K562 (cell line): ENCODE results near the gene USP10. TPM values are rescaled to one million over a fixed set of nuclear protein-coding genes. Genes with fewer than 3 reads are reported as not detected.

ENCODE experiments used
- COPS2 ChIP-seq: fragments of 450-650 bp; conservative IDR thresholded peaks from 2 replicates; pipeline ENCODE4 v1.6.1; 2016; ENCODE audit warnings: mild to moderate bottlenecking, moderate library complexity
- FOS ChIP-seq: IDR thresholded peaks from 3 replicates; pipeline ENCODE4 v1.6.1; 2011; ENCODE audit not compliant: insufficient read length; ENCODE audit errors: extremely low read depth
- JUND ChIP-seq, 2 experiments: IDR thresholded peaks; 2 replicates in 1 of 2; 3 replicates in 1 of 2; pipeline ENCODE4 v1.6.1; 2011; ENCODE audit warnings: borderline replicate concordance in 2 of 2, low read depth in 2 of 2, low read length in 2 of 2, improper control_type of control experiment in 1 of 2, missing biosample characterization in 1 of 2, missing genetic modification characterization in 1 of 2, missing genetic modification reagents in 1 of 2
- KAT2B ChIP-seq: IDR thresholded peaks from one replicate; pipeline ENCODE4 v1.6.1; 2012; ENCODE audit warnings: low read depth, mild to moderate bottlenecking, control low read depth, inconsistent platforms, low read length, moderate library complexity
- MECOM ChIP-seq: fragments of 250-450 bp; sonication (Bioruptor Pico); IDR thresholded peaks from 2 replicates; pipeline ENCODE4 v1.8.0; 2022; ENCODE audit warnings: inconsistent platforms
- MTF1 ChIP-seq: fragments of 250-450 bp; sonication (Bioruptor Pico); IDR thresholded peaks from 2 replicates; pipeline ENCODE4 v1.9.0; 2021; ENCODE audit warnings: moderate library complexity, mild to moderate bottlenecking, inconsistent platforms, borderline replicate concordance
- MYNN ChIP-seq, 2 experiments: sonication (generic); formaldehyde crosslinking in 1 of 2; IDR thresholded peaks; 2 replicates each; pipeline versions ENCODE4 v1.5.0 to v1.6.1; 2016 to 2020; ENCODE audit warnings: antibody characterized with exemption in 1 of 2, missing genetic modification reagents in 1 of 2
- NCOA1 ChIP-seq: fragments of 450-650 bp; IDR thresholded peaks from 2 replicates; pipeline ENCODE4 v1.6.1; 2016; ENCODE audit warnings: low read depth
- NRF1 ChIP-seq, 2 experiments: fragments of 450-650 bp; IDR thresholded peaks in 1 of 2; conservative IDR thresholded peaks in 1 of 2; 2 replicates each; pipeline ENCODE4 v1.6.1; 2014; ENCODE audit warnings: mild to moderate bottlenecking in 2 of 2
- SMARCA5 ChIP-seq: fragments of 450-650 bp; IDR thresholded peaks from 2 replicates; pipeline ENCODE4 v1.6.1; 2016
- STAG1 ChIP-seq: sonication (generic); formaldehyde crosslinking; IDR thresholded peaks from 2 replicates; pipeline ENCODE4 v1.5.0; 2020; ENCODE audit warnings: missing genetic modification reagents, borderline replicate concordance
- TSC22D4 ChIP-seq: fragments of 450-650 bp; IDR thresholded peaks from 2 replicates; pipeline ENCODE4 v1.6.1; 2016; ENCODE audit warnings: missing genetic modification characterization, missing biosample characterization, control low read depth
- U2AF2 ChIP-seq: fragments of 200-400 bp; formaldehyde crosslinking; optimal IDR thresholded peaks from 2 replicates; pipeline ENCODE3; 2017; ENCODE audit warnings: low read depth, mild to moderate bottlenecking, low read length
- ZBTB1 ChIP-seq: sonication (generic); formaldehyde crosslinking; IDR thresholded peaks from 2 replicates; pipeline ENCODE4 v1.8.1; 2023; ENCODE audit warnings: missing genetic modification reagents, low read depth, mild to moderate bottlenecking, borderline replicate concordance
- ZNF140 ChIP-seq: fragments of 250-450 bp; sonication (Bioruptor Pico); IDR thresholded peaks from 2 replicates; pipeline ENCODE4 v1.8.0; 2021; ENCODE audit warnings: moderate library complexity, mild to moderate bottlenecking, inconsistent platforms
- ZNF23 ChIP-seq: fragments of 250-450 bp; sonication (Bioruptor Pico); IDR thresholded peaks from 2 replicates; pipeline ENCODE4 v1.4.0; 2020; ENCODE audit warnings: mild to moderate bottlenecking
- polyA plus RNA-seq, 8 experiments: library from polyadenylated mRNA; depleted of rRNA in 4 of 8; stranded (reverse) in 5 of 8; unstranded in 3 of 8; fragments of >200 nt; fragmentation: Nextera tagmentation in 2 of 8; fragmentation: Illumina TruSeq in 1 of 8; extraction: Ambion mirVana in 2 of 8; extraction: Trizol in 1 of 8; gene quantifications; 2 replicates each; pipeline versions ENCODE4 v1.2.1 to v1.2.3, GENCODE V29; 2011 to 2014; ENCODE audit warnings: inconsistent platforms in 1 of 8, missing spikeins in 1 of 8
- total RNA-seq, 7 experiments: library from RNA; depleted of rRNA in 6 of 7; stranded (reverse); fragments of >200 nt in 6 of 7; fragmentation: Illumina TruSeq in 2 of 7; extraction: Trizol in 2 of 7; gene quantifications; 2 replicates each; pipeline versions ENCODE4 v1.2.1 to v1.2.3, GENCODE V29; 2011 to 2021; ENCODE audit warnings: low replicate concordance in 1 of 7
- TF ChIP-seq, protein P1 (sequence below): sonication (generic); formaldehyde crosslinking; IDR thresholded peaks from 2 replicates; pipeline ENCODE4 v1.8.1; 2023; ENCODE audit warnings: mild to moderate bottlenecking, missing genetic modification reagents
- TF ChIP-seq, protein P2 (sequence below): fragments of 450-650 bp; IDR thresholded peaks from 2 replicates; pipeline ENCODE4 v1.6.1; 2016; ENCODE audit warnings: low read depth, mild to moderate bottlenecking, moderate library complexity
- TF ChIP-seq, protein P3 (sequence below): fragments of 150-350 bp; IDR thresholded peaks from 2 replicates; pipeline ENCODE4 v1.6.1; 2014; ENCODE audit warnings: low read depth, mild to moderate bottlenecking, low read length, borderline replicate concordance

Gene USP10
- total and polyA plus RNA-seq, 9 of the 15 experiments (the other 6 are each of a cell fraction or from before 2014, with no cell fraction given): 61.7 to 197 (median 116) TPM

DNA sequence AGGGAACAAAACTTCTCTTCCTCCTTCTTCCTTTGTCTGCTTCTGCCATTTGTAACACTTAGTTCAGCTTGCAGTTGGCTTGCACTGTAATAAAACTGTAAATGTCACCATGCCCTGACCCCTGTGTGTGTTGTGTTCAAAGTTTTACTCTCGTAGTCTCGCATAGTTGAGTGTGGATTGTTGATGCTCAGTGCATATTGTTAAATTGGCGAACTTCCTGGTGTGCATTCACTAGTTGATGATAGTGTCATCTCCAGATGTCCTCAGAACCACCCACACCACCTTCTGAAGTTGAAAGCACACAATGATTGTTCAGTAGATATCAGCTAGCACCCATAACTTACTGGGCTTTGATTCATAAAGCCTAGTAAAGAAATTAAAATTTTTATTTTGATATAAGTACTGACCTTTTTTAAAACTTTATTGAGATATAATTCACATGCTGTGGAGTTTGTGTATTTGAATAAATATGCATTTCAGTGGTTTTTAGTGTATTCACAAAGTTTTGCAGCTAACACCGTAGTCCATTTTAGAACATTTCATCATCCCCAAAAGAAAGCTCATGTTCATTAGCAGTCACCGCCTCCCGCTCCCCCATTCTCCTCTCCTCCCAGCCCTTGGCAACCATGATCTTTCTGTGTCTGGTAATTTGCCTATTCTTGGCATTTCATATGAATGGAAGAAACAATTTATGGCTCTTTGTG is 25.0 kb downstream of the USP10 start (continued):
- TF ChIP-seq, protein P1, sequence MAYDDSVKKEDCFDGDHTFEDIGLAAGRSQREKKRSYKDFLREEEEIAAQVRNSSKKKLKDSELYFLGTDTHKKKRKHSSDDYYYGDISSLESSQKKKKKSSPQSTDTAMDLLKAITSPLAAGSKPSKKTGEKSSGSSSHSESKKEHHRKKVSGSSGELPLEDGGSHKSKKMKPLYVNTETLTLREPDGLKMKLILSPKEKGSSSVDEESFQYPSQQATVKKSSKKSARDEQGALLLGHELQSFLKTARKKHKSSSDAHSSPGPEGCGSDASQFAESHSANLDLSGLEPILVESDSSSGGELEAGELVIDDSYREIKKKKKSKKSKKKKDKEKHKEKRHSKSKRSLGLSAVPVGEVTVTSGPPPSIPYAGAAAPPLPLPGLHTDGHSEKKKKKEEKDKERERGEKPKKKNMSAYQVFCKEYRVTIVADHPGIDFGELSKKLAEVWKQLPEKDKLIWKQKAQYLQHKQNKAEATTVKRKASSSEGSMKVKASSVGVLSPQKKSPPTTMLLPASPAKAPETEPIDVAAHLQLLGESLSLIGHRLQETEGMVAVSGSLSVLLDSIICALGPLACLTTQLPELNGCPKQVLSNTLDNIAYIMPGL (CRISPR knock-in tag): no peak
- TF ChIP-seq NRF1 (conservative IDR thresholded peaks at IDR 0.05 in 1 of 2, IDR thresholded peaks at IDR 0.05 in 1 of 2) (0 out of 4 replicates have a peak, but pooled peaks of 1 of the 2 experiments have one; percentile 21), MYNN (IDR thresholded peaks at IDR 0.05) (no peak), MYNN (CRISPR knock-in tag; IDR thresholded peaks at IDR 0.05) (no peak), FOS (no peak), COPS2 (no peak), STAG1 (CRISPR knock-in tag) (no peak), TSC22D4 (tag) (no peak), MECOM (CRISPR knock-in tag) (no peak), U2AF2 (no peak), JUND (IDR thresholded peaks at IDR 0.05; ENCODE audit: borderline replicate concordance, low read depth, low read length) (peak; percentile 19; the same call in 1 of the 2 replicates), JUND (tag; IDR thresholded peaks at IDR 0.05; ENCODE audit: borderline replicate concordance, low read depth, low read length) (0 out of 3 replicates have a peak, but pooled peaks have one; percentile 34), MTF1 (no peak), ZBTB1 (no peak), NCOA1 (no peak), SMARCA5 (no peak), KAT2B (no peak), ZNF23 (no peak), ZNF140 (CRISPR knock-in tag) (no peak)
- TF ChIP-seq, protein P2, sequence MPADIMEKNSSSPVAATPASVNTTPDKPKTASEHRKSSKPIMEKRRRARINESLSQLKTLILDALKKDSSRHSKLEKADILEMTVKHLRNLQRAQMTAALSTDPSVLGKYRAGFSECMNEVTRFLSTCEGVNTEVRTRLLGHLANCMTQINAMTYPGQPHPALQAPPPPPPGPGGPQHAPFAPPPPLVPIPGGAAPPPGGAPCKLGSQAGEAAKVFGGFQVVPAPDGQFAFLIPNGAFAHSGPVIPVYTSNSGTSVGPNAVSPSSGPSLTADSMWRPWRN: no peak
- TF ChIP-seq, protein P3, sequence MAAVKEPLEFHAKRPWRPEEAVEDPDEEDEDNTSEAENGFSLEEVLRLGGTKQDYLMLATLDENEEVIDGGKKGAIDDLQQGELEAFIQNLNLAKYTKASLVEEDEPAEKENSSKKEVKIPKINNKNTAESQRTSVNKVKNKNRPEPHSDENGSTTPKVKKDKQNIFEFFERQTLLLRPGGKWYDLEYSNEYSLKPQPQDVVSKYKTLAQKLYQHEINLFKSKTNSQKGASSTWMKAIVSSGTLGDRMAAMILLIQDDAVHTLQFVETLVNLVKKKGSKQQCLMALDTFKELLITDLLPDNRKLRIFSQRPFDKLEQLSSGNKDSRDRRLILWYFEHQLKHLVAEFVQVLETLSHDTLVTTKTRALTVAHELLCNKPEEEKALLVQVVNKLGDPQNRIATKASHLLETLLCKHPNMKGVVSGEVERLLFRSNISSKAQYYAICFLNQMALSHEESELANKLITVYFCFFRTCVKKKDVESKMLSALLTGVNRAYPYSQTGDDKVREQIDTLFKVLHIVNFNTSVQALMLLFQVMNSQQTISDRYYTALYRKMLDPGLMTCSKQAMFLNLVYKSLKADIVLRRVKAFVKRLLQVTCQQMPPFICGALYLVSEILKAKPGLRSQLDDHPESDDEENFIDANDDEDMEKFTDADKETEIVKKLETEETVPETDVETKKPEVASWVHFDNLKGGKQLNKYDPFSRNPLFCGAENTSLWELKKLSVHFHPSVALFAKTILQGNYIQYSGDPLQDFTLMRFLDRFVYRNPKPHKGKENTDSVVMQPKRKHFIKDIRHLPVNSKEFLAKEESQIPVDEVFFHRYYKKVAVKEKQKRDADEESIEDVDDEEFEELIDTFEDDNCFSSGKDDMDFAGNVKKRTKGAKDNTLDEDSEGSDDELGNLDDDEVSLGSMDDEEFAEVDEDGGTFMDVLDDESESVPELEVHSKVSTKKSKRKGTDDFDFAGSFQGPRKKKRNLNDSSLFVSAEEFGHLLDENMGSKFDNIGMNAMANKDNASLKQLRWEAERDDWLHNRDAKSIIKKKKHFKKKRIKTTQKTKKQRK: no peak
